HG03108 (cell line): ENCODE results near the gene UBL3.

Experiments used
- ATAC-seq: cut with Tn5 transposase; IDR thresholded peaks from one replicate; pipeline ENCODE4 v1.9.1; 2021; ENCODE audit warnings: moderate library complexity; ENCODE audit not compliant: unreplicated experiment

Gene UBL3

DNA sequence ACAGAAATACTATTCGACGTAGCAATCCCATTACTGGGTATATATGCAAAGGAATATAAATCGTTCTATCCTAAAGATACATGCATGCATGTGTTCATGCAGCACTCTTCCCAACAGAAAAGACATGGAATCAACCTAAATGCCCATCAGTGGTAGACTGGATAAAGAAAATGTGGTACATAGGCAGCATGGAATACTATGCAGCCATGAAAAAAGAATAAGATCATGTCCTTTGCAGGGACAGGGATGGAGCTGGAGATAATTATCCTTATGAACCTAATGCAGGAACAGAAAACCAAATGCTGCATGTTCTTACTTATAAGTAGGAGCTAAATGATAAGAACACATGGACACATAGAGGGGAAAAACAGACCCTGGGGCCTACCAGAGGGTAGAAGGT, 89.3 kb downstream of the UBL3 start:
- ATAC-seq, result no peak

DNA sequence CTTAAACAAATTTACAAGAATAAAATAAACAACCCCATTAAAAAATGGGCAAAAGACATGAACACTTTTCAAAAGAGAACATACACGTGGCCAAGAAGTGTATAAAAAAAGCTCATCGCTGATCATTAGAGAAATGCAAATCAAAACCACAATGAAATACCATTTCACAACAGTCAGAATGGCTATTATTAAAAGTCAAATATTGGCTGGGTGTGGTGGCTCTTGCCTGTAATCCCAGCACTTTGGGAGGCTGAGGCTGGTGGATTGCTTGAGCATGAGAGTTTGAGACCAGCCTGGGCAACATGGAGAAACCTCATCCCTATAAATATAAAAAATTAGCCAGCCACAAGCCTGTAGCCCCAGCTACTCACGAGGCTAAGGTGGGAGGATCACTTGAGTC, 89.9 kb downstream of the UBL3 start:
- ATAC-seq, result no peak

DNA sequence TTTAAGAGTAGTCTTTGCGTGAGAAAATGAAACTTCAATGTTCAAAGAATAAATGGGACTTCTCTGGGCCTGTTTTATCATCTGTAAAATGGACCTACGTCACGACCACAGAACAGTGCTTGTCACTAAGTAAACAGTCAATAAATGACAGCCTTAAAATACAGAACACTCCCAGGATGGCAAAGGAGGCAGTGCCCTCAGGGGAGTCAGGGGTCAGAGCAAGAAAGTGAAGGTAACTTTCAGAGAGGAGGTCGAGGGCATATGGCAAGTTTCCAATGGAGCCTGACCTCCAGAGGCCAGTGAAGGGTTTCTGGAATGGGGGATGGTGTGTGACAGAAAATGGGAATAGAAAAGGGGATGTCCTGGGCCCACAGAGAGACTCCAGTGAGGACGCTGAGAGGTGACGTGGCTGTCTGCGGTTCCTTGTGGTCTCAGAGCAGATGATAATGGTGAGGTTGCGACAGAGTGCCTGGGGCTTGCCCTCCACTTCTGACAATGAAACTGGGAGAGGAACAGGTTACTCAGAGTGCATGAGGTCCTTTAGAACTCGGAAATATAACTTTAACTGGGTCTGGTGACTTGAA, 91.8 kb downstream of the UBL3 start:
- ATAC-seq, result peak; percentile 92

DNA sequence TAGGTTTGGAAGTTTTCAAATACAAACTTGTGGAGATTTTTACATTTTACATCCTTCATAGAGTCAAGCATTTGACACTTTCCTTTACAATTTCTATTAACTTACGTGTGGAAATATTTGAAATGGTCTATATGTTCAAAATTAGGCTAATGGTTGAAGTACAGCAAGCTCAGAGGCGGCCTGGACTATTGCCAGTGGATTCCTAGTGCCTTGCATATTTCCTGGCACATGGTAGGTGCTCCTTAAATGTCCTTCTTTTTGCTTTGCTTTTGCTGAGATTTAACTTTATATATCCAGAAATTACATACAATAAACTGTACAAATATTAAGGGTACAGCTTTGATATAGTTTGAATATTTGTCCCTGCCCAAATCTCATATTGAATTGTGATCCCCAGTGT, 93.9 kb downstream of the UBL3 start:
- no peak for ATAC-seq

DNA sequence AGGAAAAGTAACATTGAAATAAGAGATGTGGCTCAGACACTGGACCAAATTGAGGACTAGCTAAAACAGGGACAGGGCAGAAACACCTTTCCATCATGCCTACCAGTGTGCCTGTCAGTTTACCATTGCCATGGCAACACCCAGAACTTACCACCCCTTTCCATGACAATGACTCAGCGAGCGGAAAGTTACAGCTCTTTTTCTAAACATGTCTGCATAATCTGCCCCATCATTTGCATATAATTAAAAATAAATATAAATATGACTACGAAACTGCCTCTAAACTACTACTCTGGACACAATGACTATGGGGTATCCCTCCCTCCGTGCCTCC, 96.0 kb downstream of the UBL3 start:
- no peak for ATAC-seq

DNA sequence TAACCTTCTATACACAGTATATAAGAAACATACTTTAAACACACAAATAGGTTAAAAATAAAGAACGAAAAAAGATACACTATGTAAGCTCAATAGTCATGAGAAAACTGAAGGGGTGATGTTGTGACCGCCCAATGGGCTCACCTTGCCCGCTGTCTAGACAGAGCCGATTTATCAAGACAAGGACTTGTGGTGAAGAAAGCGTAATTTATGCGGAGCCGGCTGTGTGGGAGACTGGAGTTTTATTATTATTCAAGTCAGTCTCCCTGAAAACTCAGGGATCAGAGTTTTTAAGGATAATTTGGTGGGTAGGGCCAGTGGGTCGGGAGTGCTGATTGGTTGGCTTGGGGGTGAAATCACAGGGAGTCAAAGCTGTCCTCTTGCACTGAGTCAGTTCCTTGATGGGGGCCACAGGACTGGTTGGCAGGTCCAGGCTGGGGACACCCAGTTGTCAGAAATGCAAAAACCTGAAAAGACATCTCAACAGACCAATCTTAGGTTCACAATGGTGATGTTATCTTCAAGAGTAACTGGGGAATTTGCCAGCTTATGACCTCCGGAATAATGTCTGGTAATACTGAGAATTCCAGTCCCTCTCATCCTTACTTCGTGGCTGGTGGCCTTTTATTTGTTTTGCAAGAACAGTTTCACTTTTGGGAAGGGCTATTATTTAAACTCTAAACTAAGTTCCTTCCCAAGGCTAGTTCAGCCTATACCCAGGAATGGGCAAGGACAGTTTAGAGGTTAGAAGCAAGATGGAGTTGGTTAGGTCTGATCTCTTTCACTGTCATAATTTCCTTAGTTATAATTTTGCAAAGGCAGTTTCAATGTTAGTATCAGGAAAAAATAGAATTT, 96.6 kb downstream of the UBL3 start:
- no peak for ATAC-seq

DNA sequence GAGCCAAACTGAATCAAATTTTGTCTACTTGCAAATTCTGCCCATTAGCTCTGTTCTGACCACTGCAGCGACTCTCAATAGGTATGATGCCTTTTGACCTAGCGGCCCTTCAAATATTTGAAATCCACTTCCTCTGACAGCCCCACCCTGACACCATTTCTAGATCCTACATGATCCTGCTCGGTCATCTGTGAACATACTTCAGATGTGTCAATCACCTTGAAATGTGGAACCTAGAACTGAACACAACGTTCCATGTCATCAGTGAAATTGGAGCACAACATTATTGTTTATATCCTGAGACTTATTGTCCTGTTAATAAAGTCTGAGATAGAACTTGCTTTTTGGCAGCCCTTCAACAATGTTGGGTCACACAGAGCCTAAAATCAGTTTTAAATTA, 98.2 kb downstream of the UBL3 start:
- no peak for ATAC-seq

DNA sequence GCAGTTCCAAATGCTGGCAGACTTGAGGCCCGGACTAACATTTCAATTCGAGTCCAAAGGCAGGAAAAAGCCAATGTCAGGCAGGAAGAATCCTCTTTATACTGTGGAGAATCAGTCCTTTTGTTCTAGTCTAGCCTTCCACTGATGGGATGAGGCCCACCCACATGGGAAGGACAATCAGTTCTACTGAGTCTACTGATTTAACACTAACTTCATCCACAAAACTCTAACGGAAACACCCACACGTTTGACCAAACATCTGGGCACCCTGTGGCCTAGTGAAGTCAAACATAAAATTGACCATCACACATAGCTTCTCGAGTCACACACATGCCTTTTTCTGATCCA, 100.3 kb downstream of the UBL3 start:
- ATAC-seq, result no peak

DNA sequence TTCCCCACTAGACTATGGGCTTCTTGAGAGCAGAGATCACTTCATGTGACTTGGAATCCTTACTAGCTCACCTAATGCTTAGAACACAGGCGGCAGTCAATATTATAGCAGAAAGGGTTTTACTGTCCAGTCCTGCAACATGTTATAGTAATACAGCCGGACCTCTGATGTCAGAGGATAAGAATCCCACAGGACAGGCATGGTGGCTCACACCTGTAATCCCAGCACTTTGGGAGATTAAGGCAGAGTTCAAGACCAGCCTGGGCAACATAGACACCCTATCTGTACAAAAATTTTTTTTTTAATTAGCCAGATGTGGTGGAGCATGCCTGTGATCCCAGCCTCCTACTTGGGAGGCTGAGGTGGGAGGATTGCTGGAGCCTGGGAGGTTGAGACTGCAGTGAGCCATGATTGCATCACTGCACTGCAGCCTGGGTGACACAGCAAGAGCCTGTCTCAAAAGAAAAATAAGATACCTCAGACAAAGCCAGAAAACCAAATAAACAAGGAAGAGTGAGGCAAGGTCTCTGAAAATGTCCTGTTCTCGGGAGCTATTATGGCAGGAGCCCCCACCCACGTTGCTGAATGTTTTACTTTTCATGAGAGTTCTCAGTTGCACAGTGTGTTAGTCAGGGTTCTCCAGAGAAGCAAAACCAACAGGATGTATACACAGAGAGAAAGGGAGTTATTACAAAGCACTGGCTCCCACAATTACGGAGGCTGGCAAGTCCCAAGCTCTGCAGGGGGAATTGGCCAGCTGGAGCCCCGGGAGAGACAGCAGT, 100.8 kb downstream of the UBL3 start:
- no peak for ATAC-seq

DNA sequence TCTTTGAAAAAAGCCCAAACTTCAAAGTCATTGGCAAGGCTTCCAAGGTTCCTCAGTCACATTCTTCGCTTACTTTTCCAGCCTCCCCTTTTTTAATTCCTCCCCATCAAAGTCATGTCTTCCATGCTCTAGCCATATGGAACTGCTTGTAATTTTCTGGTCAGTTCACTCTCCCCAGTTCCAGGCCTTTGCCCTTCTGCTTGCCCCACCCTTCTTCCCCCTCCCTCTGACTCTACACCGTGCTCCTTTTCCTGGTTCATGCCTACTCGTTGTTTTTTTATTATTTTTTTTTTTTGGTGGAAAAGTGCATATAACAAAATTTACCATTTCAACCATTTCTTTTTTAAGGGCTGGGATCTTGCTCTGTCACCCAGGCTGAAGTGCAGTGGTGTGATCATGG, 102.3 kb downstream of the UBL3 start:
- ATAC-seq, result no peak

DNA sequence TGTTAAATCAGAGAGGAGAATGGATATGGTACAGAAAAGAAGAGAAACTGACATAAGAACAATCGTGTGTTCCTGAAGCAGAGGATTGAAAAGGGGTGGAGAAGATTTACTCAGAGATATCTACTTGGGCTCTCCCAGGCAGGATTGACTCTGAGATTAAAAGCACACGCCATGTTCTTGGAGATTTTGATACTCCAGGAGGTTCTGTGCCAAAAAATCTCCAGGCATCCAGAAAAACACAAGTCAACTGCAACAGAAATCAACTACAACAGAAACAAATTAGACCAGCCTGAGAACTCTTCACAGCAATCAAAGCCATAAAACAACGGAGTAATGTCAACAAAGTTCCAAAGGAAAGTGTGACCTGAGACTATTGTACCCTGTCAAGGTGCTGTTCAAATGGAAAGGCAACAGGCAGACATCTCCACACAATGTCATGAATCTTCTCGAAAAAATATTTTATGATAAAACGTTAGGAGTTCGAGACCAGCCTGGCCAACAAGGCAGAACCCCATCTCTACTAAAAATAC, 104.2 kb downstream of the UBL3 start:
- no peak for ATAC-seq

DNA sequence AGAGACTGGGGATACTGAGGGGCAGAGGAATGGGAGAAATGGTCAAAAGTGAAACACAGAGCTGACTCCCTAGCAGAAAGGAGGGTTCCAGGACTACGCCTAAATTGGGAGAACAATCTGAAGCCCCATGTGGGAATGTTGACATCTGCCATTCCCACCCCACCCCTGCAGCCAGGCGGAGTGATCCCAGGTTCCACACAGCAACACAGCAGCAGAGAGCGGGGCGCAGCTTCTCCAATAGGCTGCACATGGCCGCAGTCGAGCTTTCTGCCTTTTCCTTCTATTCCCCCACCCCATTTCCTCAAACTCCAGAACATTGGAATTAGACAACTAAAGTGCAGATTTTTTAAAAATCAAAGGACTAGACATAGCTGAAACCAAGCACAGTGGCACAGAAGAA, 104.7 kb downstream of the UBL3 start:
- ATAC-seq, result no peak

DNA sequence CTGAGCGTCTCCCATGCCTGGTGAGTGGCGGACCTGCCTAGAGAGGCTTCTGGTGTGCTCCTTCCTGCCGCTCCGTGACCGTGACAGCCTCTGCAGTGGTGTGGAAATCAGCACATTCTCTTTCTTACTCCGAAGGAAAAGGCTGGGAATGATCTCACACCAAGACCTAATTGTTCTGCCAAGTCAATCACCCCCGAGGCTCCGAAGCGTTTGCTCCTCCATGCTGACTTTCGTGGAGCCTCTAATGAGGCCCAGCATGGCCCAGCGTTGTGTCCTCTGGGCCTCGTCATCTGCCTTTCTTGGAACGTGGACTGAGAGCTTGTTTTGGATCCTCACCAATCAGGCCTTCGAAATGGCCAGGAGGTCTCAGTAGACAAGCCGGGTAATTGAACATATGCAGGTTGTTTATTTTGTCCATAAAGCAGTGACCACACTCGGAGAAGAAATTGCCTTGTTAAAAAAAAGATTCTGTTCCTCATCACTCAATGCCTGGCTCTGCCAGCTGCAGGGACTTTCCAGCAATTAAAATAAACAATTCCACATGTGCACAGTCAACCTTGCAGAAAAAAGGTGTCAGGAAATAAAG, 107.1 kb downstream of the UBL3 start:
- ATAC-seq, result no peak

DNA sequence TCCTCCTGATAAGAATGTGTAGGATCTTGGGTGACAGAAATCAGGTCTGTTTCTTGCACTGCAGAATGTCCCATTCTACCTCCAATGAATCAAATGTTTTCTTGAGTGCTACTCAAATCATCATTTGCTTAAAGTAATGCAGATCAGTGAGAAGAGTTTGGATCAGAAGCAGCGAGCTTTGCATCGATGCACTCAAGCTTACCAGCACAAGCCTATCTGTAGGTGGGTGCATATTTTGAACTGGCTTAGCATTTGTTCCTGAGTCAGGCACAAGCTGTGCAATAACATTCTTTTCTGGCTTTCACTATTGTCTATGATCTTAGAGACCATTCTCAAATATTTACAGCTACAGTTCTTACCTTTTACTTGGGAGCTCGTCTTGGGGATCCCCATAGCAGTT, 109.5 kb downstream of the UBL3 start:
- ATAC-seq, result no peak

DNA sequence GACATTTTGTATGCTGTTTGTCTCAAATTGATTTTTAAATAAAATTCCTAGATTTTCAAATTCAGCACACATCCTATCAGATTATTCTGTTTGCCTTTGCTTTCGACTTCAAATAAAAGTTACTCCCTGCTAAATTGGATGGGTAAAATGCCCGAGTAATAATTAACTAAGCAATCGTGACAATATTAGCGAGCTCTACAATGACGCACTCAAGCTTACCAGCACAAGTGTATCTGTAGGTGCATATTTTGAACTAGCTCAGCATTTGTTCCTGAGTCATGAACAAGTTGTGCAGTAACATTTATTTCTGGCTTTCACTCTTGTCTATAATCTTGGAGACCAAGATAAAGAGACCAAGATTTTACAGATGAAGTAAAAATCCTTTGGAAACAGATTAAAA, 113.4 kb downstream of the UBL3 start:
- ATAC-seq, result no peak

DNA sequence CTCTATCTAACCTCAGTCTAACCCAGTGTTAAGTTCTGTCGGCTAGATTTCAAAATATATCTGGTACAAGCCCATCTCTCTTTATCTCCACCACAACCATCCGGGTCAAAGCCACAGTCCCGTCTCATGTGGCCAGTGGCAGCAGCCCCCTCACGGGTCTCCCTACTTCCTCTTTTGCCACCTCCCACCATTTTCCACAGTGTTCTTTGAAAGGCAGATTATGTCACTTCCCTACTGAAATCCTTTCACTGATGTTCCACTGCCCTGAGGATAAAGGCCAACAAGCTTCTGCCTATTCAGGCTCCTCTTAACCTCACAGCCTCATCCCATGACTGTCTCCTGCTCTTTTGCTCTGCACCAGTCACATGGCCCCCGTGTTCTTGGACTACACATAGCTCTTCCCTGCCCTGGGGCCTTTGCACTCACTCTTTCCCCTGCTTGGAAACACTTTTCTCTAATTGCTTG, 117.2 kb downstream of the UBL3 start:
- no peak for ATAC-seq

DNA sequence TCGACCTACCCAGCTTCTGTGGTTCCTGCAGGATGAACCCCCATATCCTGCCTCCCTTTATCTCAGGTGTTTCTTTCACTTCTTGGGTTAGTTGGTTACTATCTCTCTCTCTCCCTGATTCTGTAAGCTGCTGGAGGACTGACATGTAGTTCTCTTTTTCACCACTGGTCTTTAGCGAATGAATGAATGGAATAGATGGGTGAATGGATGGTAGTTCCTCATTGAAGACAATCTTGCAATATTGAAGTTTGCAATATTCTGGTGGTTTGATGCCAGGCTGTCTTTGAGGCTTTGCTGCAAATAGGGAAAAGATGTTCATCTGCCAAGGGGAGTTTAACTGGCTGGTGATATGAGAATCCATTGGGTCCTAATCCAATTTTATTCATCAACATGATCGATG, 120.2 kb downstream of the UBL3 start:
- no peak for ATAC-seq

DNA sequence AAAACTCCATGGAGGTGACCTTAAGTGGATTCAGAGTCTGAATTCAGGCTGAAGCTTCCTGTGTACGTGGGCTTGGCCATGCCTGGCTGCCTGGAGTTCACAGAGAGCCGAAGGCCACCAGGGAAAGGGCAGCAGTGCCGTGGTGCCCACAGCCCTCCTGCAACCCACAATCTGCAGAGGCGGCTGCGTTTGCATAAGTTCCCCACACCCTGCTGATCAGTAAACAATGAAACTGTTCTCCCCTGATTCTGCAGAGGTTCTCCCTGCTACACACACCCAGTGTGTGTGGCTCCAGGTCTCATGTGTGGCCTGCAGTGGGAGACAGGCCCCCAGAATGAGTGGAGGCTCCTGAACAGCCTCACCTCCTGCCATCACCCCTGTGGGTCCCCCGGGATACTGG, 128.0 kb downstream of the UBL3 start:
- no peak for ATAC-seq

DNA sequence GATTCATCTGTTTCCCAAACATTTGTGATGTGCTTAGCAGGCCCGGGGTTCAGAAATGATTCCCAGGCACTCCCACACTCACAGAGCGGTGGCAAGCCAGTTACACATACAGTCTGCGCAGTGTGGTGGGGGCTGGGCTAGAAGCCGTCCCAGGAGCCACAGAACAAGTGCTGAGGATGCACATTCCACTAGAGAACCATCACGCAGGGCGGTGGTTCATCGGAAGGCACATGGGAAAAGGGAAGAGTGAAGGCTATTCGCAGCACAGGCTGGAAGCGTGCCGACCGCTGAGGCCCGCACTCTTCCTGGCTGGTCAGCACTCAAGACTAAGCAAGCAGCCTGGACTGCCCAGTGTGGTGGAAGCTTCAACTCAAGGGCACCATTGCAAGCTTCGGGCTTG, 128.7 kb downstream of the UBL3 start:
- no peak for ATAC-seq

DNA sequence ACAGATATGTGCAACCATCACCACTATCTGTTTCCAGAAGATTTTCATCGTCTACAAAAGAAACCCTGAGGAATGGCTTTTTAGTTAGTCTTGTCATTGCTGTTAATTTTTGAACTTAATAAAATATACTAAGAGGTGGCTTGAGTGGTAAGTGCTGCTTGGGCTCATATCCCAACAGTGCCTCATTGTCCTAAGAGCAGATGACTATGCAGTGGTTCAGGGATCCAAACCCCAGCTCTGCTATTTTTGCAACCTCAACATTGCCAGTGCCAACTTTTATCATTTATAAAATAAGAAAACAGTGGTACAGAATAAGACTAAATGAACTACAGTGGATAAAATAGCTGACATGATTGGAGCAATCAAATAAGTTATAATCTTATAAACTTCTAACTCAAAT, 131.7 kb downstream of the UBL3 start:
- ATAC-seq, result no peak

DNA sequence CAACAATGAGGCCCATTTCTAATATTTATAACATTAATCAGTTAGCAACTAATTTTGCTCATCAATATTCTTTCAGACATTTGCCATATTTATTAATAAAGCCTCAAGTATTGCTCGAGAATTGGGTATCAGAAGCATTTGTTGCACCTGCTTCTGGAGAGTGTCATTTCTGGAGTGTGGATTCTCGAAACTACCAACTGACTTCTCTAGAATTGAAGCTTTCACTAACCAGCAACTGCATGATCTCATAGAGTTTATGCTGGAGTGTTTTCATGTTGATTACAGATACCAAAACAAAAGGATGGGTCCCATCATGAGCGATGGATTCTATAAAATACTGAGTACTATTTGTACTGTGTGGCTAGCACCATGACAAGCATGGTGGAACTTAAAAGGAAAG, 133.9 kb downstream of the UBL3 start:
- no peak for ATAC-seq
